ENCODE data around the gene SHH. TPM values are rescaled to one million over a fixed set of nuclear protein-coding genes. Genes with fewer than 3 reads are reported as not detected.

Gene SHH
- total RNA-seq, 2 donors from 2014 or later = 0.32 to 1.2 TPM

GRCh38 chr7:155753446-155753965 lies 58.8 kb downstream of the SHH start:
- Histone ChIP-seq H3K36me3 (no peaks in the 10 kb centered on the region), H3K27ac (no peak overlapping the region), H3K27me3 (replicated peaks; ENCODE audit: insufficient read depth) (no peaks in the 10 kb centered on the region), H3K4me1 (replicated peaks) (no peaks in the 10 kb centered on the region), H3K4me3 (no peak overlapping the region), H3K9me3 (no peaks in the 10 kb centered on the region)
- intact Hi-C loops (cut with DNase I) = no loop called here
- WGBS = 84% methylated on average over 10 of the region's 10 CpGs
- DNase-seq (ENCODE audit: low spot score) = no peak
- TF ChIP-seq POLR2AphosphoS5 (IDR thresholded peaks at IDR 0.05) (no peak), CTCF (IDR thresholded peaks at IDR 0.05) (no peak)

- no peak for DNase-seq (ENCODE audit: low spot score)
- WGBS = 90% methylated on average over 9 of the region's 9 CpGs
- no peaks in the 10 kb centered on the region for H3K4me1 ChIP-seq (replicated peaks)
- H3K4me3 ChIP-seq = no peak overlapping the region
- TF ChIP-seq CTCF (IDR thresholded peaks at IDR 0.05) (no peak), POLR2AphosphoS5 (IDR thresholded peaks at IDR 0.05) (no peak), POLR2A (IDR thresholded peaks at IDR 0.05) (no peak)
- no peaks in the 10 kb centered on the region for H3K27me3 ChIP-seq (replicated peaks; ENCODE audit: insufficient read depth)
- H3K36me3 ChIP-seq = no peaks in the 10 kb centered on the region
- intact Hi-C loops (cut with DNase I) = no loop called here
- H3K27ac ChIP-seq = no peak overlapping the region
- no peaks in the 10 kb centered on the region for H3K9me3 ChIP-seq
These were observed 59.4 kb downstream of the SHH start for GRCh38 chr7:155752756-155753445.

GRCh38 chr7:155751409-155751808 lies 60.9 kb downstream of the SHH start:
- Histone ChIP-seq H3K27me3 (replicated peaks; ENCODE audit: insufficient read depth) (no peaks in the 10 kb centered on the region), H3K36me3 (no peaks in the 10 kb centered on the region), H3K27ac (no peak overlapping the region), H3K4me3 (no peak overlapping the region), H3K4me1 (replicated peaks) (no peaks in the 10 kb centered on the region), H3K9me3 (no peaks in the 10 kb centered on the region)
- TF ChIP-seq POLR2AphosphoS5 (IDR thresholded peaks at IDR 0.05) (no peak), POLR2A (IDR thresholded peaks at IDR 0.05) (no peak), CTCF (IDR thresholded peaks at IDR 0.05) (no peak)
- 72% methylated on average over 4 of the region's 4 CpGs for WGBS
- intact Hi-C loops (cut with DNase I) = no loop called here
- no peak for DNase-seq (ENCODE audit: low spot score)

- DNase-seq (ENCODE audit: low spot score) = no peak
- no peaks in the 10 kb centered on the region for H3K36me3 ChIP-seq
- H3K4me3 ChIP-seq = no peak overlapping the region
- no peaks in the 10 kb centered on the region for H3K9me3 ChIP-seq
- TF ChIP-seq POLR2A (IDR thresholded peaks at IDR 0.05) = no peak
- no peak for TF ChIP-seq POLR2AphosphoS5 (IDR thresholded peaks at IDR 0.05)
- no peak for TF ChIP-seq CTCF (IDR thresholded peaks at IDR 0.05)
- H3K4me1 ChIP-seq (replicated peaks) = no peaks in the 10 kb centered on the region
- H3K27ac ChIP-seq = no peak overlapping the region
- 58% methylated on average over 5 of the region's 5 CpGs for WGBS
- intact Hi-C loops (cut with DNase I) = no loop called here
- H3K27me3 ChIP-seq (replicated peaks; ENCODE audit: insufficient read depth) = no peaks in the 10 kb centered on the region
These were observed 61.8 kb downstream of the SHH start for GRCh38 chr7:155750255-155751125.

Other genes starting within 250 kb of the SHH start
- gene RBM33, start 167.8 kb downstream of the SHH start, total RNA-seq = 10 to 100 TPM; 33.2 to 82.9 TPM

All from prostate gland (tissue), 2 donors.